ENCODE results near the gene NR3C1.

Gene NR3C1

GRCh38 chr5:143431789-143432188, 28.3 kb upstream of the NR3C1 start:
- Histone ChIP-seq H3F3A (ENCODE audit: insufficient read depth) (peaks cover 30% of the 10 kb centered on the region), H2AFZ (ENCODE audit: low read depth, low read length, severe bottlenecking) (no peak overlapping the region), H3K27me3 (ENCODE audit: low read length) (no peaks in the 10 kb centered on the region), H3K9ac (ENCODE audit: low read length) (peak overlapping the region; percentile 66), H3K36me3 (ENCODE audit: low read length) (0 out of 2 replicates have a peak, but pooled peaks cover 11% of the 10 kb centered on the region), H4K20me1 (ENCODE audit: low read depth, low read length) (no peaks in the 10 kb centered on the region), H3K79me2 (ENCODE audit: insufficient read depth, low read length) (peaks cover 68% of the 10 kb centered on the region), H3K9me2 (replicated peaks; ENCODE audit: insufficient read depth, low read length) (no peaks in the 10 kb centered on the region), H3K27ac (ENCODE audit: low read depth, low read length) (no peak overlapping the region), H3K9me3 (ENCODE audit: insufficient read depth, low read length) (no peaks in the 10 kb centered on the region), H3K4me2 (ENCODE audit: low read depth, low read length, poor library complexity, severe bottlenecking) (peak overlapping the region; percentile 93), H3K4me3 (ENCODE audit: insufficient read depth, low read length, poor library complexity, severe bottlenecking) (peak overlapping the region; percentile 78)
- TF ChIP-seq EZH2phosphoT487 (conservative IDR thresholded peaks at IDR 0.05; ENCODE audit: low read length) (no peak), CTCF (IDR thresholded peaks at IDR 0.05; ENCODE audit: insufficient read depth, low read length, poor library complexity, severe bottlenecking) (no peak)

GRCh38 chr5:143428738-143429420, 25.4 kb upstream of the NR3C1 start:
- Histone ChIP-seq H3K79me2 (ENCODE audit: insufficient read depth, low read length) (peaks cover 88% of the 10 kb centered on the region), H3K9me3 (ENCODE audit: insufficient read depth, low read length) (no peaks in the 10 kb centered on the region), H3K9ac (ENCODE audit: low read length) (no peak overlapping the region), H3K4me2 (ENCODE audit: low read depth, low read length, poor library complexity, severe bottlenecking) (peak overlapping the region; percentile 7), H4K20me1 (ENCODE audit: low read depth, low read length) (no peaks in the 10 kb centered on the region), H3K4me3 (ENCODE audit: insufficient read depth, low read length, poor library complexity, severe bottlenecking) (no peak overlapping the region), H2AFZ (ENCODE audit: low read depth, low read length, severe bottlenecking) (no peak overlapping the region), H3K36me3 (ENCODE audit: low read length) (peaks cover 18% of the 10 kb centered on the region; the same call in 1 of the 2 replicates), H3K27ac (ENCODE audit: low read depth, low read length) (no peak overlapping the region), H3F3A (ENCODE audit: insufficient read depth) (peaks cover 1% of the 10 kb centered on the region), H3K9me2 (replicated peaks; ENCODE audit: insufficient read depth, low read length) (no peaks in the 10 kb centered on the region), H3K27me3 (ENCODE audit: low read length) (no peaks in the 10 kb centered on the region)
- TF ChIP-seq CTCF (IDR thresholded peaks at IDR 0.05; ENCODE audit: insufficient read depth, low read length, poor library complexity, severe bottlenecking) (no peak), EZH2phosphoT487 (conservative IDR thresholded peaks at IDR 0.05; ENCODE audit: low read length) (no peak)

- Histone ChIP-seq H3K9me2 (replicated peaks; ENCODE audit: insufficient read depth, low read length) (no peaks in the 10 kb centered on the region), H3K9ac (ENCODE audit: low read length) (no peak overlapping the region), H3K9me3 (ENCODE audit: insufficient read depth, low read length) (no peaks in the 10 kb centered on the region), H3K79me2 (ENCODE audit: insufficient read depth, low read length) (peaks cover 88% of the 10 kb centered on the region), H3K4me3 (ENCODE audit: insufficient read depth, low read length, poor library complexity, severe bottlenecking) (no peak overlapping the region), H3K4me2 (ENCODE audit: low read depth, low read length, poor library complexity, severe bottlenecking) (no peak overlapping the region), H3K27ac (ENCODE audit: low read depth, low read length) (no peak overlapping the region), H3F3A (ENCODE audit: insufficient read depth) (no peaks in the 10 kb centered on the region), H3K36me3 (ENCODE audit: low read length) (peaks cover 18% of the 10 kb centered on the region; the same call in 1 of the 2 replicates), H2AFZ (ENCODE audit: low read depth, low read length, severe bottlenecking) (no peak overlapping the region), H3K27me3 (ENCODE audit: low read length) (no peaks in the 10 kb centered on the region), H4K20me1 (ENCODE audit: low read depth, low read length) (no peaks in the 10 kb centered on the region)
- TF ChIP-seq CTCF (IDR thresholded peaks at IDR 0.05; ENCODE audit: insufficient read depth, low read length, poor library complexity, severe bottlenecking) (no peak), EZH2phosphoT487 (conservative IDR thresholded peaks at IDR 0.05; ENCODE audit: low read length) (no peak)
These were observed 24.7 kb upstream of the NR3C1 start for GRCh38 chr5:143428155-143428554.
